Measurements from ENCODE around the gene PTPRA. TPM values are rescaled to one million over a fixed set of nuclear protein-coding genes. Genes with fewer than 3 reads are reported as not detected.

Gene PTPRA
- total and polyA plus RNA-seq, 2 of the 13 experiments (the other 11 are each of a cell fraction or from before 2014, with no cell fraction given), result 47.2 to 127 TPM

DNA sequence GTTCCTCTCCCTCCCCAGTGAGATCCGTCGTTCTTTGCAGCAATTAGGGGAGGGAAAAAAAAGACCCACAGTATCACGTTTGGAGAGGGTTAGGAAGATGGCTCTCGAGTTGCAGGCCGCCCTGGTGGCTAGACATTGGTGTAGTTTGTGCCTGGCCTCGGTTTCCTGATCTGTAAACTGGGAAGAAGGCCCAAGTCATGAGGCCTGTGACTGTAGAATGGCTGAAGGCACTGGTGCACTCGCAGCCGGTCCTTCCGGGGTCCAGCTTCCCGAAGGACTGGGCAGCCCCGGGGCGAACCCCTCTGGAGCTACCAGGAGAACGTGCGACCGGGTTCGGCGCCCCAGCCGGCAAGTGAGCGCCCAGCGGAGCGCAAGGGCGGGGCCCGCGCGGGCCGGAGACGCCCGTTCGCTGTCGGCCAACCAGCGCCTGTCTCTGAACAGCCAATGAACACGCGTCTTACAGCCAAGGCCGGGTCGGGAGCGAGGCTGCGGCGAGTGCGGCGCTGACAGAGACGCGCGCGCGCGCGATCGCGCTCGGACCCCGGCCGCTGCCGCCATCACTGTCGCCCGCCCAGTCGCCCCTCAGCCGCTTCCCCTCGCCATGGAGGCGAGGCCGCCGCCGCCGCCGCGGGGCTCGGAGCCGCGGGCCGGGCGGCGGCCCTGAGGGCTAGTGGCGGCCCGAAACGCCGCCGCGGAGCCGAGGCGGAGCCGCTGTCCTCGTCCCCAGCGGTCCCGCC, at the start of gene PTPRA (continued):
- TF ChIP-seq PAXIP1 (CRISPR knock-in tag; conservative IDR thresholded peaks at IDR 0.05) (no peak), ZNF180 (CRISPR knock-in tag; IDR thresholded peaks at IDR 0.05; ENCODE audit: borderline replicate concordance, low read depth) (peak; percentile 75; the same call in 1 of the 2 replicates), TRAFD1 (CRISPR knock-in tag; IDR thresholded peaks at IDR 0.05; ENCODE audit: borderline replicate concordance) (no peak; the same call in 1 of the 2 replicates), CCDC6 (CRISPR knock-in tag; IDR thresholded peaks at IDR 0.05) (no peak), SSRP1 (CRISPR knock-in tag; IDR thresholded peaks at IDR 0.05) (peak; percentile 52; the same call in 1 of the 2 replicates), CSRNP1 (CRISPR knock-in tag; IDR thresholded peaks at IDR 0.05) (peak; percentile 82; the same call in 1 of the 2 replicates), RORA (CRISPR knock-in tag; IDR thresholded peaks at IDR 0.05) (no peak), POLR2A (IDR thresholded peaks at IDR 0.05; ENCODE audit: insufficient read depth in 1 of 2, low read depth in 2 of 2, low read length in 2 of 2) (peak; percentile 94 to 95), DMAP1 (CRISPR knock-in tag; IDR thresholded peaks at IDR 0.05) (no peak; the same call in 1 of the 2 replicates), GTF2F1 (IDR thresholded peaks at IDR 0.05; ENCODE audit: low read length) (0 out of 2 replicates have a peak, but pooled peaks have one; percentile 45), GABPB1 (CRISPR knock-in tag; IDR thresholded peaks at IDR 0.05) (peak; percentile 75; the same call in 1 of the 2 replicates), TBX3 (IDR thresholded peaks at IDR 0.05; ENCODE audit: borderline replicate concordance) (no peak), ZNF792 (CRISPR knock-in tag; IDR thresholded peaks at IDR 0.05) (peak; percentile 92), AGO1 (IDR thresholded peaks at IDR 0.05; ENCODE audit: low read depth, low read length, poor library complexity, severe bottlenecking) (no peak)
- TF ChIP-seq, protein P1, sequence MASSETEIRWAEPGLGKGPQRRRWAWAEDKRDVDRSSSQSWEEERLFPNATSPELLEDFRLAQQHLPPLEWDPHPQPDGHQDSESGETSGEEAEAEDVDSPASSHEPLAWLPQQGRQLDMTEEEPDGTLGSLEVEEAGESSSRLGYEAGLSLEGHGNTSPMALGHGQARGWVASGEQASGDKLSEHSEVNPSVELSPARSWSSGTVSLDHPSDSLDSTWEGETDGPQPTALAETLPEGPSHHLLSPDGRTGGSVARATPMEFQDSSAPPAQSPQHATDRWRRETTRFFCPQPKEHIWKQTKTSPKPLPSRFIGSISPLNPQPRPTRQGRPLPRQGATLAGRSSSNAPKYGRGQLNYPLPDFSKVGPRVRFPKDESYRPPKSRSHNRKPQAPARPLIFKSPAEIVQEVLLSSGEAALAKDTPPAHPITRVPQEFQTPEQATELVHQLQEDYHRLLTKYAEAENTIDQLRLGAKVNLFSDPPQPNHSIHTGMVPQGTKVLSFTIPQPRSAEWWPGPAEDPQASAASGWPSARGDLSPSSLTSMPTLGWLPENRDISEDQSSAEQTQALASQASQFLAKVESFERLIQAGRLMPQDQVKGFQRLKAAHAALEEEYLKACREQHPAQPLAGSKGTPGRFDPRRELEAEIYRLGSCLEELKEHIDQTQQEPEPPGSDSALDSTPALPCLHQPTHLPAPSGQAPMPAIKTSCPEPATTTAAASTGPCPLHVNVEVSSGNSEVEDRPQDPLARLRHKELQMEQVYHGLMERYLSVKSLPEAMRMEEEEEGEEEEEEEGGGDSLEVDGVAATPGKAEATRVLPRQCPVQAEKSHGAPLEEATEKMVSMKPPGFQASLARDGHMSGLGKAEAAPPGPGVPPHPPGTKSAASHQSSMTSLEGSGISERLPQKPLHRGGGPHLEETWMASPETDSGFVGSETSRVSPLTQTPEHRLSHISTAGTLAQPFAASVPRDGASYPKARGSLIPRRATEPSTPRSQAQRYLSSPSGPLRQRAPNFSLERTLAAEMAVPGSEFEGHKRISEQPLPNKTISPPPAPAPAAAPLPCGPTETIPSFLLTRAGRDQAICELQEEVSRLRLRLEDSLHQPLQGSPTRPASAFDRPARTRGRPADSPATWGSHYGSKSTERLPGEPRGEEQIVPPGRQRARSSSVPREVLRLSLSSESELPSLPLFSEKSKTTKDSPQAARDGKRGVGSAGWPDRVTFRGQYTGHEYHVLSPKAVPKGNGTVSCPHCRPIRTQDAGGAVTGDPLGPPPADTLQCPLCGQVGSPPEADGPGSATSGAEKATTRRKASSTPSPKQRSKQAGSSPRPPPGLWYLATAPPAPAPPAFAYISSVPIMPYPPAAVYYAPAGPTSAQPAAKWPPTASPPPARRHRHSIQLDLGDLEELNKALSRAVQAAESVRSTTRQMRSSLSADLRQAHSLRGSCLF (CRISPR knock-in tag; IDR thresholded peaks at IDR 0.05; ENCODE audit: borderline replicate concordance), result no peak
- TF ChIP-seq, protein P2, sequence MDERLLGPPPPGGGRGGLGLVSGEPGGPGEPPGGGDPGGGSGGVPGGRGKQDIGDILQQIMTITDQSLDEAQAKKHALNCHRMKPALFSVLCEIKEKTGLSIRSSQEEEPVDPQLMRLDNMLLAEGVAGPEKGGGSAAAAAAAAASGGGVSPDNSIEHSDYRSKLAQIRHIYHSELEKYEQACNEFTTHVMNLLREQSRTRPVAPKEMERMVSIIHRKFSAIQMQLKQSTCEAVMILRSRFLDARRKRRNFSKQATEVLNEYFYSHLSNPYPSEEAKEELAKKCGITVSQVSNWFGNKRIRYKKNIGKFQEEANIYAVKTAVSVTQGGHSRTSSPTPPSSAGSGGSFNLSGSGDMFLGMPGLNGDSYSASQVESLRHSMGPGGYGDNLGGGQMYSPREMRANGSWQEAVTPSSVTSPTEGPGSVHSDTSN (CRISPR knock-in tag; IDR thresholded peaks at IDR 0.05), result no peak
